MM.1S (cell line): ENCODE results near the gene FIBCD1.

Experiments used
- DNase-seq: peaks from one replicate; pipeline ENCODE4 v3.0.0-alpha.2; 2015
- H2AFZ ChIP-seq: fragments of 300-600 bp; sonication (generic); 2 replicates; pipeline ENCODE4 v1.6.0; 2016; ENCODE audit warnings: antibody characterized with exemption, low read length
- H3F3A ChIP-seq: fragments of 300-600 bp; sonication (generic); 2 replicates; pipeline ENCODE4 v1.6.1; 2016; ENCODE audit warnings: mild to moderate bottlenecking, antibody characterized with exemption, low read length, moderate library complexity, mixed read lengths; ENCODE audit not compliant: insufficient read depth
- H3K27ac ChIP-seq: fragments of 300-600 bp; sonication (generic); 2 replicates; pipeline ENCODE4 v1.5.1; 2016; ENCODE audit warnings: mild to moderate bottlenecking, low read length
- H3K27me3 ChIP-seq: fragments of 300-600 bp; sonication (generic); replicated peaks from 2 replicates; pipeline ENCODE4 v1.6.0; 2016; ENCODE audit warnings: low read length; ENCODE audit not compliant: insufficient read depth
- H3K36me3 ChIP-seq: fragments of 300-600 bp; sonication (generic); replicated peaks from 2 replicates; pipeline ENCODE4 v1.6.1; 2016; ENCODE audit warnings: mild to moderate bottlenecking, low read length, mixed read lengths; ENCODE audit not compliant: insufficient read depth
- H3K4me1 ChIP-seq: fragments of 300-600 bp; sonication (generic); 2 replicates; pipeline ENCODE4 v1.6.1; 2016; ENCODE audit warnings: low read length, mixed read lengths
- H3K4me2 ChIP-seq: fragments of 300-600 bp; sonication (generic); 2 replicates; pipeline ENCODE4 v1.6.0; 2016; ENCODE audit warnings: low read depth, low read length
- H3K4me3 ChIP-seq: fragments of 300-600 bp; sonication (generic); 2 replicates; pipeline ENCODE4 v1.5.1; 2016; ENCODE audit warnings: low read length, mixed read lengths
- H3K79me2 ChIP-seq: fragments of 300-600 bp; sonication (generic); 2 replicates; pipeline ENCODE4 v1.6.1; 2016; ENCODE audit warnings: mixed run types, low read length, mixed read lengths
- H3K9ac ChIP-seq: fragments of 300-600 bp; sonication (generic); 2 replicates; pipeline ENCODE4 v1.6.1; 2016; ENCODE audit warnings: low read length, mixed read lengths
- H3K9me2 ChIP-seq: fragments of 300-600 bp; sonication (generic); replicated peaks from 2 replicates; pipeline ENCODE4 v1.6.1; 2016; ENCODE audit warnings: mild to moderate bottlenecking, low read length, mixed read lengths; ENCODE audit not compliant: insufficient read depth
- H3K9me3 ChIP-seq: fragments of 300-600 bp; sonication (generic); replicated peaks from 2 replicates; pipeline ENCODE4 v1.6.1; 2016; ENCODE audit warnings: mild to moderate bottlenecking, low read length, mixed read lengths; ENCODE audit not compliant: insufficient read depth
- H4K20me1 ChIP-seq: fragments of 300-600 bp; sonication (generic); 2 replicates; pipeline ENCODE4 v1.6.1; 2016; ENCODE audit warnings: mild to moderate bottlenecking, low read length, moderate library complexity, mixed read lengths; ENCODE audit not compliant: insufficient read depth
- EZH2 ChIP-seq: fragments of 300-600 bp; sonication (generic); optimal IDR thresholded peaks from 2 replicates; pipeline ENCODE3; 2017; ENCODE audit warnings: low read depth, mild to moderate bottlenecking, antibody characterized with exemption, low read length, mixed read lengths
- EZH2phosphoT487 ChIP-seq: fragments of 300-600 bp; sonication (generic); IDR thresholded peaks from 2 replicates; pipeline ENCODE4 v1.6.1; 2018; ENCODE audit warnings: antibody characterized with exemption, low read length
- TF ChIP-seq, protein P1 (sequence below): fragments of 300-600 bp; sonication (generic); IDR thresholded peaks from 2 replicates; pipeline ENCODE4 v1.5.1; 2016; ENCODE audit warnings: antibody characterized with exemption, low read length, mixed read lengths

The FIBCD1 gene

DNA sequence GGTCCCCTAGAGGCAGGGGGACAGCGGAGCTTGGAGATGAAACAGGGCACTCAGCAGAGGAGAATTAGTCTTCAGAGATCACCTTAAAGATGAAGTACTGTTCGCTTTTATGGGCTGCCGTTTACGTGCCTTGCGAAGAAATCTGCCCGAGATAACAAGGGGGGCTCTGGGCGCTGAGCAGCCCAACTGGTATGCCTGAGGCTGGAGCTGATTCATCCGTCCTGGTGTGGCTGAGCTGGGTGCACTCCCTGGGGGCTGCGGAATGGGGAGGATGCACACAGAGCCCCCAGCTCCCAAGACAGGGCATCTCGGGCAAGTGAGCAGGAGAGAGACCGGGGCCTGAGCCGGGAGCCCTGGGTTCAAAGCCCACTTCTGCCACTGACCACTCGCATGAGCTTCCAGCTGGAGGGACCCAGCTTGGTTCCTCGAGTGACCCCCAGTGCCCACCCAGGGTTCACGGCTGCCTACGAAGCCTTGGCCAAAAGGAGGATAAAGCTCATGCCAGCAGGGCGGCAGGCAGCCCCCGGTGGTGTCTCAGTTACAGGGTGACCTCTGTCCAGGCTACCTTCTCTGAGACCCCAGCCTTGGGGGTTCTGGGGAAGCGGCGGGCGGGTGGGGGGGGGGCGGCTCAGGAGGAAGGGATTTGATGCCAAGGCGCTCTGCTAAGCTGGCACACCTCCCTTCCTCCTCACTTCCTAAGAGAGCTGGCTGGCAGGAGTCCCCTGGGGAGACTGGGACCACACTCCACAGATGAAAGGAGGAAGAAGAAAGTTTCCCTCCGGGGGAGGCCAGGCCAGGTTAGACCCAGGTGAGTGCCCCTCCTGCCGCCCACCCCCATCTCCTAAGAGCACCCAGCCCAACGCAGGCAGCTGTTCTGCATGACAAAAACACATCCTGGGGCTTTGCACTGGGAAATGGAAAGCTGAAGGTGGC, 5.7 kb downstream of the FIBCD1 start:
- H3K4me1 ChIP-seq, result no peaks in the 10 kb centered on the region
- H3K27ac ChIP-seq, result no peak overlapping the region
- no peak overlapping the region for H2AFZ ChIP-seq
- no peaks in the 10 kb centered on the region for H3F3A ChIP-seq
- H3K4me3 ChIP-seq, result no peak overlapping the region
- TF ChIP-seq, protein P1, sequence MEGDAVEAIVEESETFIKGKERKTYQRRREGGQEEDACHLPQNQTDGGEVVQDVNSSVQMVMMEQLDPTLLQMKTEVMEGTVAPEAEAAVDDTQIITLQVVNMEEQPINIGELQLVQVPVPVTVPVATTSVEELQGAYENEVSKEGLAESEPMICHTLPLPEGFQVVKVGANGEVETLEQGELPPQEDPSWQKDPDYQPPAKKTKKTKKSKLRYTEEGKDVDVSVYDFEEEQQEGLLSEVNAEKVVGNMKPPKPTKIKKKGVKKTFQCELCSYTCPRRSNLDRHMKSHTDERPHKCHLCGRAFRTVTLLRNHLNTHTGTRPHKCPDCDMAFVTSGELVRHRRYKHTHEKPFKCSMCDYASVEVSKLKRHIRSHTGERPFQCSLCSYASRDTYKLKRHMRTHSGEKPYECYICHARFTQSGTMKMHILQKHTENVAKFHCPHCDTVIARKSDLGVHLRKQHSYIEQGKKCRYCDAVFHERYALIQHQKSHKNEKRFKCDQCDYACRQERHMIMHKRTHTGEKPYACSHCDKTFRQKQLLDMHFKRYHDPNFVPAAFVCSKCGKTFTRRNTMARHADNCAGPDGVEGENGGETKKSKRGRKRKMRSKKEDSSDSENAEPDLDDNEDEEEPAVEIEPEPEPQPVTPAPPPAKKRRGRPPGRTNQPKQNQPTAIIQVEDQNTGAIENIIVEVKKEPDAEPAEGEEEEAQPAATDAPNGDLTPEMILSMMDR, result no peak
- TF ChIP-seq EZH2 (no peak), EZH2phosphoT487 (no peak)
- no peak overlapping the region for H3K4me2 ChIP-seq
- H4K20me1 ChIP-seq, result no peaks in the 10 kb centered on the region
- H3K79me2 ChIP-seq, result no peaks in the 10 kb centered on the region
- H3K9me2 ChIP-seq, result no peaks in the 10 kb centered on the region
- DNase-seq, result no peak
- peaks cover 98% of the 10 kb centered on the region for H3K27me3 ChIP-seq
- no peaks in the 10 kb centered on the region for H3K9me3 ChIP-seq
- no peak overlapping the region for H3K9ac ChIP-seq
- H3K36me3 ChIP-seq, result no peaks in the 10 kb centered on the region

- no peaks in the 10 kb centered on the region for H3F3A ChIP-seq
- no peak for DNase-seq
- no peak for TF ChIP-seq EZH2
- TF ChIP-seq, protein P1, result no peak
- no peak for TF ChIP-seq EZH2phosphoT487
- no peak overlapping the region for H3K4me2 ChIP-seq
- H3K27ac ChIP-seq, result no peak overlapping the region
- H3K79me2 ChIP-seq, result no peaks in the 10 kb centered on the region
- H3K36me3 ChIP-seq, result no peaks in the 10 kb centered on the region
- H3K9me2 ChIP-seq, result no peaks in the 10 kb centered on the region
- no peak overlapping the region for H2AFZ ChIP-seq
- no peaks in the 10 kb centered on the region for H4K20me1 ChIP-seq
- no peak overlapping the region for H3K4me3 ChIP-seq
- H3K9ac ChIP-seq, result no peak overlapping the region
- H3K27me3 ChIP-seq, result peaks cover 97% of the 10 kb centered on the region
- H3K9me3 ChIP-seq, result no peaks in the 10 kb centered on the region
- no peaks in the 10 kb centered on the region for H3K4me1 ChIP-seq
Measured at GRCh38 chr9:130932255-130933079, 6.6 kb downstream of the FIBCD1 start.

- Histone ChIP-seq H3K4me3 (no peak overlapping the region), H4K20me1 (no peaks in the 10 kb centered on the region), H3K9ac (no peak overlapping the region), H3F3A (no peaks in the 10 kb centered on the region), H3K4me2 (no peak overlapping the region), H3K79me2 (no peaks in the 10 kb centered on the region), H3K9me2 (no peaks in the 10 kb centered on the region), H3K36me3 (no peaks in the 10 kb centered on the region), H3K4me1 (no peaks in the 10 kb centered on the region), H3K27ac (no peak overlapping the region), H2AFZ (no peak overlapping the region), H3K9me3 (no peaks in the 10 kb centered on the region), H3K27me3 (peaks cover 97% of the 10 kb centered on the region)
- TF ChIP-seq, protein P1, result no peak
- no peak for TF ChIP-seq EZH2phosphoT487
- TF ChIP-seq EZH2, result no peak
- no peak for DNase-seq
Measured at GRCh38 chr9:130931508-130932254, 7.4 kb downstream of the FIBCD1 start.
